KMS-11 (cell line): ENCODE data around the gene ATM.
"Not testable (repeated sequence)": the region's sequence is repeated elsewhere in the genome, so short reads cannot be mapped to it uniquely, and the experiment has no call there.

Experiments
- H2AFZ ChIP-seq: fragments of 200-600 bp; sonication (generic); 2 replicates; pipeline ENCODE4 v1.6.1; 2016; ENCODE audit warnings: antibody characterized with exemption, mixed run types, low read depth
- H3K27ac ChIP-seq: fragments of 200-600 bp; sonication (generic); 2 replicates; pipeline ENCODE4 v1.6.1; 2016; ENCODE audit warnings: mild to moderate bottlenecking, mixed run types
- H3K27me3 ChIP-seq: fragments of 200-600 bp; sonication (generic); 2 replicates; pipeline ENCODE4 v1.6.1; 2017; ENCODE audit warnings: mild to moderate bottlenecking, low read depth, mixed run types, moderate library complexity; ENCODE audit not compliant: insufficient read depth
- H3K36me3 ChIP-seq: fragments of 200-600 bp; sonication (generic); 2 replicates; pipeline ENCODE4 v1.6.1; 2017; ENCODE audit warnings: mild to moderate bottlenecking, mixed run types; ENCODE audit not compliant: insufficient read depth
- H3K4me1 ChIP-seq: fragments of 200-600 bp; sonication (generic); 2 replicates; pipeline ENCODE4 v1.6.1; 2016; ENCODE audit warnings: mild to moderate bottlenecking, low read depth, mixed run types; ENCODE audit not compliant: poor library complexity, severe bottlenecking
- H3K4me2 ChIP-seq: fragments of 200-600 bp; sonication (generic); 2 replicates; pipeline ENCODE4 v1.7.0; 2016; ENCODE audit warnings: mild to moderate bottlenecking, mixed run types
- H3K4me3 ChIP-seq: fragments of 200-600 bp; sonication (generic); IDR thresholded peaks from 2 replicates; pipeline ENCODE4 v1.6.1; 2017; ENCODE audit warnings: low read depth, low read length, mixed read lengths; ENCODE audit not compliant: insufficient read depth
- H3K79me2 ChIP-seq: fragments of 200-600 bp; sonication (generic); 2 replicates; pipeline ENCODE4 v1.6.1; 2016; ENCODE audit warnings: low read depth, mixed run types; ENCODE audit not compliant: insufficient read depth
- H3K9ac ChIP-seq: fragments of 200-600 bp; sonication (generic); 2 replicates; pipeline ENCODE4 v1.6.1; 2016; ENCODE audit warnings: mild to moderate bottlenecking, mixed run types
- H4K20me1 ChIP-seq: fragments of 200-600 bp; sonication (generic); 2 replicates; pipeline ENCODE4 v1.6.1; 2016; ENCODE audit warnings: mild to moderate bottlenecking, mixed run types; ENCODE audit not compliant: insufficient read depth
- CTCF ChIP-seq: fragments of 200-600 bp; sonication (generic); conservative IDR thresholded peaks from 2 replicates; pipeline ENCODE4 v1.6.1; 2017; ENCODE audit warnings: low read depth, mild to moderate bottlenecking, antibody characterized with exemption, low read length, moderate library complexity, mixed read lengths

Gene ATM

DNA sequence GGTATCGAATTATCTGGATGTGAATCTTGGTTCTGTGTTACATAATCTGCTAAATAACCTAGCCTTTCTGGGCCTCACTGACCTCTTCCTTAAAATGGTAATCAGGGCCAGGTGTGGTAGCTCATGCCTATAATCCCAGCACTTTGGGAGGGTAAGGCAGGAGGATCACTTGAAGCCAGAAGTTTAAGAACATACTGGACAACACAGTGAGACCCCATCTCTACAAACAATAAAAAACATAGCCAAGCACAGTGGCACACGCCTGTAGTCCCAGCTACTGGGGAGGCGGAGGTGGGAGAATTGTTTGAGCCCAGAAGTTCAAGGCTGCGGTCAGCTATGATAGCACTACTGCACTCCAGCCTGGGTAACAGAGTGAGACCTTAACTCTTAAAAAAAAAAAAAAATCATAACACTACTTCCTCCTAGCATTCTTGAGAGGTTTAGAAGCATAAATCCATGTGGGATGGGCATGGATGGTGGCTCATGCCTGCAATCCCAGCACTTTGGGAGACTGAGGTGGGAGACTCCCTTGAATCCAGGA, 171.9 kb downstream of the ATM start:
- Histone ChIP-seq H3K9ac (no peak overlapping the region), H3K4me1 (no peaks in the 10 kb centered on the region), H3K4me2 (no peak overlapping the region), H3K79me2 (no peaks in the 10 kb centered on the region), H4K20me1 (no peaks in the 10 kb centered on the region), H3K36me3 (no peaks in the 10 kb centered on the region), H3K4me3 (no peak overlapping the region), H2AFZ (no peak overlapping the region), H3K27ac (no peak overlapping the region), H3K27me3 (no peaks in the 10 kb centered on the region)
- TF ChIP-seq CTCF: no peak

- not testable (repeated sequence) for H3K36me3 ChIP-seq, H3K27ac ChIP-seq
Measured at GRCh38 chr11:108396672-108397071, 173.8 kb downstream of the ATM start.

GRCh38 chr11:108398439-108398838, 175.6 kb downstream of the ATM start:
- Histone ChIP-seq H3K4me2 (no peak overlapping the region), H3K4me3 (no peak overlapping the region), H3K9ac (no peak overlapping the region), H3K27me3 (no peaks in the 10 kb centered on the region), H3K79me2 (no peaks in the 10 kb centered on the region), H3K36me3 (no peaks in the 10 kb centered on the region), H2AFZ (no peak overlapping the region), H4K20me1 (no peaks in the 10 kb centered on the region), H3K27ac (no peak overlapping the region), H3K4me1 (no peaks in the 10 kb centered on the region)
- TF ChIP-seq CTCF: no peak

More at GRCh38 chr11:108396672-108397071, 173.8 kb downstream of the ATM start:
- H2AFZ ChIP-seq, H3K4me3 ChIP-seq, H3K4me2 ChIP-seq, H3K79me2 ChIP-seq, H3K9ac ChIP-seq, H3K4me1 ChIP-seq, H4K20me1 ChIP-seq, H3K27me3 ChIP-seq: not testable (repeated sequence)

- no peaks in the 10 kb centered on the region for H3K4me1 ChIP-seq
- TF ChIP-seq CTCF: no peak
- no peaks in the 10 kb centered on the region for H3K79me2 ChIP-seq
- no peaks in the 10 kb centered on the region for H4K20me1 ChIP-seq
- H2AFZ ChIP-seq: no peak overlapping the region
- no peak overlapping the region for H3K27ac ChIP-seq
- no peak overlapping the region for H3K4me2 ChIP-seq
- no peaks in the 10 kb centered on the region for H3K27me3 ChIP-seq
- no peaks in the 10 kb centered on the region for H3K36me3 ChIP-seq
- H3K4me3 ChIP-seq: no peak overlapping the region
- H3K9ac ChIP-seq: no peak overlapping the region
Measured at GRCh38 chr11:108402241-108402640, 179.4 kb downstream of the ATM start.

DNA sequence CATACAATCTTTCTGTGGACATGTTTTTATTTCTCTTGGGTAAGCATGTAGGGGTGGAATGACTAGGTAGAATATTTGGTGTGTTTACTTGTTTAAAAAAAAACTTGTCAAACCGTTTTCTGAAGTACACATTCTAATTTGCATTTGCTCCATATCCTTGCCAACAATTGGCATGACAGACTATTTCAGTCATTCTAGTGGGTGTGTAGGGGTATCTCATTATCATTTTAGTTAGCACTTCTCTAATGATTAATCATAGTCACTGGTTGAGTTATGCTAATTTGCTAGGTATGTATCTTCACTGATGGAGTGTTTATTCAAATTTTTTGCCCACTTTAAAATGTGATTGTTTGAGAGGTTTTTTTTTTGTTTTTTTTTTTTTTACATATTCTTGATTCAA, 180.2 kb downstream of the ATM start:
- no peak overlapping the region for H3K27ac ChIP-seq
- TF ChIP-seq CTCF: no peak

More for the DNA sequence above, 180.2 kb downstream of the ATM start:
- Histone ChIP-seq H3K27me3 (no peaks in the 10 kb centered on the region), H4K20me1 (no peaks in the 10 kb centered on the region), H3K4me3 (no peak overlapping the region), H3K79me2 (no peaks in the 10 kb centered on the region), H3K4me1 (no peaks in the 10 kb centered on the region), H3K4me2 (no peak overlapping the region), H2AFZ (no peak overlapping the region), H3K36me3 (no peaks in the 10 kb centered on the region), H3K9ac (no peak overlapping the region)
